ENCODE data around the gene TRIM22. TPM values are rescaled to one million over a fixed set of nuclear protein-coding genes. Genes with fewer than 3 reads are reported as not detected.
"Not testable (repeated sequence)": the region's sequence is repeated elsewhere in the genome, so short reads cannot be mapped to it uniquely, and the experiment has no call there.

Gene TRIM22
- total RNA-seq, 3 donors from 2014 or later: 9.7 to 47.1 (median 31.5) TPM

- no peaks in the 10 kb centered on the region for H3K4me1 ChIP-seq (ENCODE audit: low read depth)
- no peak for TF ChIP-seq CTCF (IDR thresholded peaks at IDR 0.05)
- DNase-seq: no peak
- no peak for ATAC-seq
- H3K36me3 ChIP-seq (ENCODE audit: low read depth): no peaks in the 10 kb centered on the region
- intact Hi-C loops (cut with DNase I, micrococcal nuclease): no loop called here
- H3K9me3 ChIP-seq: no peaks in the 10 kb centered on the region
- no peak overlapping the region for H3K4me3 ChIP-seq
These were observed 11.5 kb downstream of the TRIM22 start for GRCh38 chr11:5701055-5701577.

- intact Hi-C loops (cut with DNase I, micrococcal nuclease): no loop called here
- no peaks in the 10 kb centered on the region for H3K36me3 ChIP-seq (ENCODE audit: low read depth)
- DNase-seq: no peak
- no peaks in the 10 kb centered on the region for H3K4me1 ChIP-seq (ENCODE audit: low read depth)
- H3K4me3 ChIP-seq: no peak overlapping the region
- no peak for TF ChIP-seq CTCF (IDR thresholded peaks at IDR 0.05)
- no peaks in the 10 kb centered on the region for H3K9me3 ChIP-seq
- no peak for ATAC-seq
These were observed 14.3 kb downstream of the TRIM22 start for GRCh38 chr11:5703741-5704536.

GRCh38 chr11:5705688-5706087 is 16.1 kb downstream of the TRIM22 start:
- H3K9me3 ChIP-seq: no peaks in the 10 kb centered on the region
- intact Hi-C loops (cut with DNase I, micrococcal nuclease): no loop called here
- H3K4me3 ChIP-seq: no peak overlapping the region
- no peaks in the 10 kb centered on the region for H3K4me1 ChIP-seq (ENCODE audit: low read depth)
- ATAC-seq: no peak
- no peak for TF ChIP-seq CTCF (IDR thresholded peaks at IDR 0.05)
- H3K36me3 ChIP-seq (ENCODE audit: low read depth): no peaks in the 10 kb centered on the region
- no peak for DNase-seq

- ATAC-seq (no peak), DNase-seq (no peak)
- H3K36me3 ChIP-seq (ENCODE audit: low read depth): no peaks in the 10 kb centered on the region
- H3K9me3 ChIP-seq: no peaks in the 10 kb centered on the region
- H3K4me1 ChIP-seq (ENCODE audit: low read depth): no peaks in the 10 kb centered on the region
- TF ChIP-seq CTCF (IDR thresholded peaks at IDR 0.05): no peak
- intact Hi-C loops (cut with DNase I, micrococcal nuclease): no loop called here
- H3K4me3 ChIP-seq: no peak overlapping the region
These were observed 22.9 kb downstream of the TRIM22 start for GRCh38 chr11:5712507-5712906.

- H3K36me3 ChIP-seq (ENCODE audit: low read depth): no peaks in the 10 kb centered on the region
These were observed 24.1 kb downstream of the TRIM22 start for GRCh38 chr11:5713695-5714094.

GRCh38 chr11:5716518-5716917 is 26.9 kb downstream of the TRIM22 start:
- H3K36me3 ChIP-seq (ENCODE audit: low read depth); ATAC-seq; DNase-seq; H3K4me3 ChIP-seq; H3K4me1 ChIP-seq (ENCODE audit: low read depth); intact Hi-C loops (cut with DNase I, micrococcal nuclease); H3K9me3 ChIP-seq: not testable (repeated sequence)

More at GRCh38 chr11:5713695-5714094, 24.1 kb downstream of the TRIM22 start:
- no peaks in the 10 kb centered on the region for H3K9me3 ChIP-seq
- no peak for ATAC-seq
- no peak for DNase-seq
- intact Hi-C loops (cut with DNase I, micrococcal nuclease): no loop called here
- H3K4me3 ChIP-seq: no peak overlapping the region
- no peak for TF ChIP-seq CTCF (IDR thresholded peaks at IDR 0.05)
- no peaks in the 10 kb centered on the region for H3K4me1 ChIP-seq (ENCODE audit: low read depth)

Measured in mucosa of descending colon (tissue), 3 donors.